GM12878 (cell line): Measurements from ENCODE around the gene DENND1A. TPM values are rescaled to one million over a fixed set of nuclear protein-coding genes. Genes with fewer than 3 reads are reported as not detected.

Experiments used
- ATAC-seq: fragments of 200-7000 bp; cut with Tn5 transposase; 3 replicates; pipeline ENCODE4 v1.9.1; 2020; ENCODE audit warnings: mild to moderate bottlenecking, moderate library complexity
- BruUV-seq: library from RNA; stranded (reverse); fragments of 400-500 nt; replicated peaks from 2 replicates; lab custom pipeline; 2021; lab: Mats Ljungman, UMichigan
- CTCF ChIA-PET: fragments of 300-600 bp; sonication (Branson Sonifier 250); formaldehyde crosslinking; extraction: SDS; loops from one replicate; lab custom pipeline; 2021; ENCODE audit warnings: inconsistent platforms; lab: Yijun Ruan, JAX
- POLR2A ChIA-PET: fragments of 350-600 bp; formaldehyde crosslinking; extraction: SDS; loops from one replicate; lab custom pipeline; 2021; ENCODE audit warnings: inconsistent platforms; lab: Charles Lee
- RAD21 ChIA-PET: fragments of 300-600 bp; sonication (Branson Sonifier 250); formaldehyde crosslinking; loops from one replicate; lab custom pipeline; 2023; ENCODE audit warnings: antibody characterized with exemption; ENCODE audit not compliant: unreplicated experiment; lab: Charles Lee
- SMC1A ChIA-PET: fragments of 300-600 bp; sonication (Branson Sonifier 250); formaldehyde crosslinking; loops from one replicate; lab custom pipeline; 2023; ENCODE audit not compliant: unreplicated experiment, uncharacterized antibody; lab: Charles Lee
- DNase-seq: peaks from one replicate; pipeline ENCODE4 v3.0.0-alpha.2; 2011; ENCODE audit warnings: low read depth, low spot score
- FAIRE-seq: peaks from 3 replicates; lab custom pipeline; 2011; peaks lifted over from hg19 to GRCh38; lab: Jason Lieb, UNC
- H2AFZ ChIP-seq: 2 replicates; pipeline ENCODE4 v1.6.0; 2011; ENCODE audit warnings: low read depth, low read length, control low read depth; ENCODE audit not compliant: control insufficient read depth
- H3K27ac ChIP-seq: 2 replicates; pipeline ENCODE4 v1.5.1; 2011; ENCODE audit warnings: control low read depth; ENCODE audit not compliant: control insufficient read depth, insufficient read depth
- H3K27me3 ChIP-seq, 2 experiments: replicated peaks in 1 of 2; 2 replicates each; pipeline versions ENCODE4 v1.6.0 to v1.6.1; 2011; ENCODE audit warnings: low read length in 1 of 2; ENCODE audit not compliant: control insufficient read depth in 2 of 2, insufficient read depth in 2 of 2
- H3K36me3 ChIP-seq, 2 experiments: 2 replicates each; pipeline ENCODE4 v1.5.1; 2011; ENCODE audit warnings: low read length in 1 of 2; ENCODE audit not compliant: control insufficient read depth in 2 of 2, insufficient read depth in 2 of 2
- H3K4me1 ChIP-seq: 2 replicates; pipeline ENCODE4 v1.6.1; 2011; ENCODE audit warnings: mild to moderate bottlenecking, low read length, moderate library complexity, mixed read lengths; ENCODE audit not compliant: control insufficient read depth, insufficient read depth
- H3K4me2 ChIP-seq: 2 replicates; pipeline ENCODE4 v1.6.0; 2011; ENCODE audit warnings: control low read depth; ENCODE audit not compliant: control insufficient read depth, insufficient read depth
- H3K4me3 ChIP-seq: fragments of 200-600 bp; sonication (generic); 2 replicates; pipeline ENCODE4 v1.5.1; 2016
- H3K79me2 ChIP-seq: 2 replicates; pipeline ENCODE4 v1.6.0; 2011; ENCODE audit warnings: low read length; ENCODE audit not compliant: control insufficient read depth, insufficient read depth
- H3K9ac ChIP-seq: 2 replicates; pipeline ENCODE4 v1.8.0; 2011; ENCODE audit warnings: low read length, control low read depth, mixed read lengths; ENCODE audit not compliant: control insufficient read depth, insufficient read depth
- H3K9me3 ChIP-seq: replicated peaks from 3 replicates; pipeline ENCODE4 v1.5.1; 2011; ENCODE audit warnings: mild to moderate bottlenecking, low read length; ENCODE audit not compliant: control insufficient read depth, insufficient read depth
- H4K20me1 ChIP-seq: 2 replicates; pipeline ENCODE4 v1.6.0; 2011; ENCODE audit not compliant: control insufficient read depth, insufficient read depth
- EZH2 ChIP-seq: IDR thresholded peaks from 2 replicates; pipeline ENCODE4 v1.6.1; 2012; ENCODE audit warnings: low read depth, mild to moderate bottlenecking, control low read depth, inconsistent platforms, low read length, borderline replicate concordance; ENCODE audit not compliant: control insufficient read depth
- FOXM1 ChIP-seq: IDR thresholded peaks from 2 replicates; pipeline ENCODE4 v1.6.1; 2012; ENCODE audit warnings: low read depth, mild to moderate bottlenecking, inconsistent platforms, low read length, moderate library complexity
- HDAC2 ChIP-seq: fragments of 200-600 bp; sonication (generic); IDR thresholded peaks from 2 replicates; pipeline ENCODE4 v1.6.1; 2017
- HDGF ChIP-seq: fragments of 450-650 bp; IDR thresholded peaks from 2 replicates; pipeline ENCODE4 v1.6.1; 2016; ENCODE audit warnings: antibody characterized with exemption
- NR2C2 ChIP-seq: IDR thresholded peaks from 2 replicates; pipeline ENCODE4 v1.6.1; 2011; ENCODE audit warnings: borderline replicate concordance, low read depth; ENCODE audit not compliant: control insufficient read depth, insufficient read length
- POLR2AphosphoS2 ChIP-seq: IDR thresholded peaks from 2 replicates; pipeline ENCODE4 v1.6.1; 2011; ENCODE audit warnings: low read depth, mild to moderate bottlenecking, low read length, improper control_type of control experiment, moderate library complexity
- WGBS: methylation state at CpG from one replicate; pipeline ENCODE4 v1.1.6; 2016; ENCODE audit warnings: low lambda C conversion rate; ENCODE audit not compliant: insufficient replicate concordance, insufficient coverage; ENCODE audit errors: missing lambda C conversion rate; 5-methylcytosine and 5-hydroxymethylcytosine counted together
- in situ Hi-C: fragments of 300-500 bp; cut with MboI; formaldehyde crosslinking; loops from 9 replicates; pipeline ENCODE4 v1.14.3; 2018; ENCODE audit warnings: mixed read lengths
- intact Hi-C: fragments of 100-400 bp; cut with micrococcal nuclease; formaldehyde crosslinking; loops from one replicate; pipeline ENCODE4 v1.14.2; 2022; ENCODE audit not compliant: unreplicated experiment
- polyA plus RNA-seq, 11 experiments: library from polyadenylated mRNA; depleted of rRNA in 4 of 11; unstranded in 6 of 11; stranded (reverse) in 5 of 11; fragments of >200 nt; fragmentation: Nextera tagmentation in 4 of 11; fragmentation: Illumina TruSeq in 1 of 11; extraction: Ambion mirVana in 4 of 11; extraction: Trizol in 1 of 11; gene quantifications; 1 replicate in 1 of 11; 2 replicates in 10 of 11; pipeline versions ENCODE4 v1.2.1 to v1.2.3, GENCODE V29; 2011 to 2016; ENCODE audit warnings: inconsistent platforms in 2 of 11, missing spikeins in 2 of 11, low read depth in 1 of 11
- total RNA-seq, 4 experiments: library from RNA; depleted of rRNA in 3 of 4; stranded (reverse); fragments of >200 nt in 3 of 4; fragmentation: Illumina TruSeq in 1 of 4; extraction: Trizol in 1 of 4; gene quantifications; 2 replicates each; pipeline versions ENCODE4 v1.2.1 to v1.2.3, GENCODE V29; 2013 to 2021
- TF ChIP-seq, protein P1 (sequence below): IDR thresholded peaks from 2 replicates; pipeline ENCODE4 v1.6.1; 2011; ENCODE audit warnings: borderline replicate concordance, low read depth, mild to moderate bottlenecking, moderate library complexity, low read length; ENCODE audit not compliant: insufficient read depth, poor library complexity, severe bottlenecking

The DENND1A gene
- total and polyA plus RNA-seq, 10 of the 15 experiments (the other 5 are each of a cell fraction or from before 2014, with no cell fraction given) = 14.1 to 48.6 (median 35.2) TPM

DNA sequence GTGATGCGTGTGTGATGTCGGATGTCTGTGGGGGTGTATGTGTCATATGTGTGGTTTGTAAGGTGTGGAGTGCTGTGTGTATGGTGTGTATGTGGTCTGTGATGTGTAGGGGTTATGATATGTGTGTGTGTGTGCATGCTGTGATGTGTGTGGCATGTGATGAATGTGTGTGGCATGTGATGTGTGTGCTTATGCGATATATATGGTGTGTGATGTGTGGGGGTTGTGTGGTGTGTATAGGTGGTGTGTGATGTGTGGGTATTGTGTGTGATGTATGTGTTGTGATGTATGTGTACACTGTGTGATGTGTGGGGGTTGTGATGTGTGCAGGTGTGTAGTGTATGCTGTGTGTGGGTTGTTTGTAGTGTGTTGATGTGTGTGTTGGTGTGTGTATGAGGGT is 583.1 kb downstream of the DENND1A start:
- TF ChIP-seq EZH2 (no peak), HDAC2 (no peak)
- TF ChIP-seq, protein P1, sequence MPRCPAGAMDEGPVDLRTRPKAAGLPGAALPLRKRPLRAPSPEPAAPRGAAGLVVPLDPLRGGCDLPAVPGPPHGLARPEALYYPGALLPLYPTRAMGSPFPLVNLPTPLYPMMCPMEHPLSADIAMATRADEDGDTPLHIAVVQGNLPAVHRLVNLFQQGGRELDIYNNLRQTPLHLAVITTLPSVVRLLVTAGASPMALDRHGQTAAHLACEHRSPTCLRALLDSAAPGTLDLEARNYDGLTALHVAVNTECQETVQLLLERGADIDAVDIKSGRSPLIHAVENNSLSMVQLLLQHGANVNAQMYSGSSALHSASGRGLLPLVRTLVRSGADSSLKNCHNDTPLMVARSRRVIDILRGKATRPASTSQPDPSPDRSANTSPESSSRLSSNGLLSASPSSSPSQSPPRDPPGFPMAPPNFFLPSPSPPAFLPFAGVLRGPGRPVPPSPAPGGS = peak; percentile 5
- Histone ChIP-seq H3K9ac (no peak overlapping the region), H4K20me1 (no peaks in the 10 kb centered on the region), H3K79me2 (no peaks in the 10 kb centered on the region), H3K4me1 (peaks cover 45% of the 10 kb centered on the region), H3K27ac (no peak overlapping the region), H3K27me3 (no peaks in the 10 kb centered on the region), H2AFZ (no peak overlapping the region), H3K4me2 (no peak overlapping the region), H3K9me3 (no peaks in the 10 kb centered on the region), H3K36me3 (no peaks in the 10 kb centered on the region), H3K4me3 (no peak overlapping the region)
- ChIA-PET RAD21 (no interaction called here), CTCF (no interaction called here), POLR2A (no interaction called here), SMC1A (no interaction called here)
- in situ Hi-C loops = no loop called here
- intact Hi-C loops = loop anchor here (10.0 kb wide), 2 partner anchors 442 to 512 kb away; partner anchors contain the start of gene RC3H2
- ATAC-seq = no peak
- DNase-seq = no peak
- peak; percentile 74 for FAIRE-seq
- 100% methylated on average over 3 of the region's 3 CpGs for WGBS
- BruUV-seq = no TSS peak

DNA sequence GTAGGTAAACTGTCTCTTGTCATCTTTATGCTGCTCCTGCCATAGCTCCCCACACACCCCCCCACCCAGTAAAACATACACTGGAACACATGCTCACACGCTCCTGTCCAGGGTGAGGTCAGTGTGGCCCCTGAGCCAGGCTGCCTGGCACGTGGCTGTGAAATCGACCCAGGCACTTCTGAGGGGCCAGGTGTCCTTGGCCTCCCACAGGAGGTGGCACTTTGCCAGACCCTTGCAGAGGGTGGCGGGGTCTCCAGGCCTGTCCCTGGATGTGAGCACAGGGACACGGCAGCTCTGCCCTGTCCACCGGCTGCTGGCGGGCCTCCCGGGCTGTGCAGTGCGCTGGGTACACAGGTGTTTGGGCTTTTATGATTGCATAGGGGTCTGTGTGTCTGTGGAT is 583.9 kb downstream of the DENND1A start:
- intact Hi-C loops (loop anchor here (10.0 kb wide), 2 partner anchors 441 to 511 kb away; partner anchors contain the start of gene RC3H2), in situ Hi-C loops (no loop called here)
- BruUV-seq = no TSS peak
- FAIRE-seq = no peak
- no peak for ATAC-seq
- SMC1A ChIA-PET = interaction anchor here (1.1 to 2.5 kb wide), 2 partner anchors 75 to 264 kb away, joined by 3 to 16 read pairs; no protein-coding TSS in a partner anchor
- Histone ChIP-seq H3K27ac (0 out of 2 replicates have a peak overlapping the region, but pooled peaks have one; percentile 59), H3K9ac (no peak overlapping the region; the same call in 1 of the 2 replicates), H3K4me1 (peaks cover 53% of the 10 kb centered on the region), H4K20me1 (no peaks in the 10 kb centered on the region), H3K4me3 (no peak overlapping the region), H3K36me3 (no peaks in the 10 kb centered on the region), H3K9me3 (no peaks in the 10 kb centered on the region), H3K4me2 (no peak overlapping the region), H2AFZ (peak overlapping the region; percentile 56), H3K79me2 (no peaks in the 10 kb centered on the region), H3K27me3 (no peaks in the 10 kb centered on the region)
- no peak for DNase-seq
- CTCF ChIA-PET = interaction anchor here (0.6 to 3.9 kb wide), 4 partner anchors 8 to 882 kb away, joined by 3 to 23 read pairs (median 4); no protein-coding TSS in a partner anchor
- no peak for TF ChIP-seq FOXM1
- TF ChIP-seq POLR2AphosphoS2 = no peak
- TF ChIP-seq NR2C2 = no peak
- no peak for TF ChIP-seq HDGF
- RAD21 ChIA-PET = interaction anchor here (1.2 to 1.8 kb wide), 3 partner anchors 9 to 265 kb away, joined by 3 to 5 read pairs (median 4); no protein-coding TSS in a partner anchor
- 79% methylated on average over 9 of the region's 9 CpGs for WGBS
- POLR2A ChIA-PET = no interaction called here
